SK-N-SH (cell line): ENCODE results near the gene TTLL7. TPM values are rescaled to one million over a fixed set of nuclear protein-coding genes. Genes with fewer than 3 reads are reported as not detected.

Experiments
- CTCF ChIA-PET: fragments of 300-600, 350-600 bp; formaldehyde crosslinking; extraction: SDS; loops from one replicate; lab custom pipeline; 2021; lab: Yijun Ruan, JAX
- POLR2A ChIA-PET: fragments of 350-600 bp; sonication (Branson Sonifier 250); formaldehyde crosslinking; extraction: SDS; loops from one replicate; lab custom pipeline; 2020; ENCODE audit warnings: antibody characterized with exemption, inconsistent platforms; lab: Yijun Ruan, JAX
- DNase-seq: peaks from one replicate; pipeline ENCODE4 v3.0.0; 2012
- H2AFZ ChIP-seq: fragments of 200-600 bp; sonication (generic); 2 replicates; pipeline ENCODE4 v1.8.1; 2016; ENCODE audit warnings: antibody characterized with exemption, mild to moderate bottlenecking, low read depth
- H3F3A ChIP-seq: fragments of 200-600 bp; sonication (generic); replicated peaks from 2 replicates; pipeline ENCODE3; 2016; ENCODE audit warnings: antibody characterized with exemption, mild to moderate bottlenecking; ENCODE audit not compliant: insufficient read depth
- H3K27ac ChIP-seq, 2 experiments: fragments of 200-500 bp in 1 of 2; fragments of 200-600 bp in 1 of 2; sonication (Bioruptor generic) in 1 of 2; sonication (generic), shearing (Covaris generic) in 1 of 2; 2 replicates each; pipeline versions ENCODE4 v1.5.1 to v1.6.1; 2014 to 2016; ENCODE audit warnings: low read depth in 2 of 2, inconsistent platforms in 1 of 2, low read length in 1 of 2, mild to moderate bottlenecking in 1 of 2, mixed read lengths in 1 of 2
- H3K27me3 ChIP-seq: fragments of 200-600 bp; sonication (generic), shearing (Covaris generic); 2 replicates; pipeline ENCODE4 v1.6.1; 2016; ENCODE audit warnings: mixed run types; ENCODE audit not compliant: insufficient read depth
- H3K36me3 ChIP-seq, 2 experiments: fragments of 200-500 bp in 1 of 2; fragments of 200-600 bp in 1 of 2; sonication (Bioruptor generic) in 1 of 2; sonication (generic) in 1 of 2; replicated peaks in 1 of 2; 2 replicates each; pipeline versions ENCODE3 to v1.5.1; 2014 to 2016; ENCODE audit warnings: low read length in 1 of 2, mild to moderate bottlenecking in 1 of 2; ENCODE audit not compliant: insufficient read depth in 2 of 2, control insufficient read depth in 1 of 2
- H3K4me1 ChIP-seq, 2 experiments: fragments of 200-500 bp in 1 of 2; fragments of 200-600 bp in 1 of 2; sonication (Bioruptor generic) in 1 of 2; sonication (generic), shearing (Covaris generic) in 1 of 2; 2 replicates each; pipeline versions ENCODE4 v1.5.1 to v1.6.1; 2014 to 2016; ENCODE audit warnings: low read depth in 1 of 2, low read length in 1 of 2, mixed run types in 1 of 2; ENCODE audit not compliant: insufficient read depth in 2 of 2, control insufficient read depth in 1 of 2
- H3K4me2 ChIP-seq: fragments of 200-600 bp; sonication (generic), shearing (Covaris generic); 2 replicates; pipeline ENCODE4 v1.6.1; 2017; ENCODE audit warnings: mixed run types
- H3K4me3 ChIP-seq, 2 experiments: fragments of 200-500 bp in 1 of 2; fragments of 200-600 bp in 1 of 2; sonication (Bioruptor generic) in 1 of 2; sonication (generic), shearing (Covaris generic) in 1 of 2; 2 replicates each; pipeline versions ENCODE4 v1.5.1 to v1.8.1; 2014 to 2016; ENCODE audit warnings: low read depth in 2 of 2, inconsistent platforms in 1 of 2, low read length in 1 of 2, mild to moderate bottlenecking in 1 of 2, mixed read lengths in 1 of 2, moderate library complexity in 1 of 2
- H3K79me2 ChIP-seq: fragments of 200-600 bp; sonication (generic); 2 replicates; pipeline ENCODE4 v1.8.1; 2017; ENCODE audit warnings: mild to moderate bottlenecking; ENCODE audit not compliant: insufficient read depth
- H3K9ac ChIP-seq: fragments of 200-600 bp; sonication (generic); 2 replicates; pipeline ENCODE4 v1.6.1; 2017; ENCODE audit warnings: mixed run types
- H3K9me2 ChIP-seq: fragments of 200-600 bp; sonication (generic); 2 replicates; pipeline ENCODE4 v1.6.1; 2017; ENCODE audit warnings: mixed run types
- H3K9me3 ChIP-seq: fragments of 200-600 bp; sonication (generic); 2 replicates; pipeline ENCODE4 v1.6.1; 2017; ENCODE audit warnings: mixed run types, mild to moderate bottlenecking, moderate library complexity
- H4K20me1 ChIP-seq: fragments of 200-600 bp; sonication (generic); 2 replicates; pipeline ENCODE4 v1.6.1; 2017; ENCODE audit warnings: mild to moderate bottlenecking, mixed run types; ENCODE audit not compliant: insufficient read depth
- EP300 ChIP-seq, 2 experiments: IDR thresholded peaks; 2 replicates each; pipeline versions ENCODE4 v1.4.0 to v1.6.1; 2012; ENCODE audit warnings: borderline replicate concordance in 1 of 2, low read depth in 1 of 2, low read length in 1 of 2
- GABPA ChIP-seq: IDR thresholded peaks from 2 replicates; pipeline ENCODE4 v1.4.0; 2012; ENCODE audit warnings: low read depth, mild to moderate bottlenecking
- GATA2 ChIP-seq: sonication (generic); formaldehyde crosslinking; IDR thresholded peaks from 2 replicates; pipeline ENCODE4 v1.5.0; 2020; ENCODE audit warnings: mild to moderate bottlenecking, missing genetic modification reagents
- MEF2A ChIP-seq: IDR thresholded peaks from 2 replicates; pipeline ENCODE4 v1.4.0; 2012; ENCODE audit warnings: low read depth, borderline replicate concordance
- MXI1 ChIP-seq: IDR thresholded peaks from 2 replicates; pipeline ENCODE4 v1.6.1; 2012; ENCODE audit warnings: mild to moderate bottlenecking, low read depth, low read length, improper control_type of control experiment
- NFIC ChIP-seq: IDR thresholded peaks from 2 replicates; pipeline ENCODE4 v1.4.0; 2012; ENCODE audit warnings: borderline replicate concordance
- NRF1 ChIP-seq: IDR thresholded peaks from 2 replicates; pipeline ENCODE4 v1.6.1; 2012; ENCODE audit warnings: low read depth, mild to moderate bottlenecking, low read length
- POLR2AphosphoS5 ChIP-seq: IDR thresholded peaks from 2 replicates; pipeline ENCODE4 v1.6.1; 2012; ENCODE audit warnings: low read depth, low read length
- RAD21 ChIP-seq: IDR thresholded peaks from 2 replicates; pipeline ENCODE4 v1.6.1; 2012; ENCODE audit warnings: mild to moderate bottlenecking, low read length
- RFX5 ChIP-seq: IDR thresholded peaks from 2 replicates; pipeline ENCODE4 v1.6.1; 2012; ENCODE audit warnings: mild to moderate bottlenecking, improper control_type of control experiment, low read length
- SIN3A ChIP-seq: IDR thresholded peaks from 2 replicates; pipeline ENCODE4 v1.6.1; 2012; ENCODE audit warnings: low read depth, mild to moderate bottlenecking, low read length, moderate library complexity, borderline replicate concordance
- TCF12 ChIP-seq: IDR thresholded peaks from 2 replicates; pipeline ENCODE4 v1.4.0; 2012
- YY1 ChIP-seq: IDR thresholded peaks from 2 replicates; pipeline ENCODE4 v1.4.0; 2012; ENCODE audit warnings: low read depth, mild to moderate bottlenecking
- WGBS: methylation state at CpG from one replicate; pipeline ENCODE4 v1.1.6; 2017; ENCODE audit warnings: low lambda C conversion rate; 5-methylcytosine and 5-hydroxymethylcytosine counted together
- polyA plus RNA-seq, 3 experiments: library from polyadenylated mRNA; depleted of rRNA; stranded (reverse); fragments of >200 nt; gene quantifications; 2 replicates each; pipeline ENCODE4 v1.2.3, GENCODE V29; 2012
- TF ChIP-seq, protein P1 (sequence below): IDR thresholded peaks from 2 replicates; pipeline ENCODE4 v1.6.1; 2012; ENCODE audit warnings: mild to moderate bottlenecking, low read depth, low read length, moderate library complexity
- TF ChIP-seq, protein P2 (sequence below): fragments of 150-350 bp; IDR thresholded peaks from 2 replicates; pipeline ENCODE4 v1.6.1; 2017; ENCODE audit warnings: antibody characterized with exemption, low read length, low read depth, borderline replicate concordance
- TF ChIP-seq, protein P3 (sequence below): fragments of 200-600 bp; sonication (generic); IDR thresholded peaks from 2 replicates; pipeline ENCODE4 v1.6.1; 2017; ENCODE audit warnings: antibody characterized with exemption, mild to moderate bottlenecking, moderate library complexity

Gene TTLL7
- polyA plus RNA-seq, 1 of the 3 experiments (the other 2 are of a cell fraction) = 7.3 TPM

DNA sequence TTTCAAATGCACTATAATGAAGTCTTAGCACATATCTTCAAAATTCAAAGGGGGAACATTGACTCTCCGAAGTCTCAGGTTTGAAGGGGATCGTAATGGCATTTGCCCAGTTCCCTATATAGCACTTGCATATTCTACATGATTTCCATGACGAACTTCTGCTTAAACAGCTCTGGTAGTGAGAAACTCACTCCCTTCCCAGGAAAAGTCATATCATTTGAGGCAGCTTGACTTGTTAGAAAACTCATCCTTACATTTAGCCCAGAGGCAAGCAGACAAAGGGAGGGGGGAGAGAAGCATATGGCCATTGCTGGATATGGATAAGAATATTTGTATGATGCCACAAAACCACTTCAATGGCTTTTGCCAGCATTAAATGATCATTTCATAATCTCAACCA lies 27.0 kb upstream of the TTLL7 start (continued):
- TF ChIP-seq EP300 (IDR thresholded peaks at IDR 0.05; ENCODE audit: borderline replicate concordance in 1 of 2, low read depth in 1 of 2, low read length in 1 of 2) = no peak
- no peak for TF ChIP-seq MEF2A
- TF ChIP-seq, protein P1, sequence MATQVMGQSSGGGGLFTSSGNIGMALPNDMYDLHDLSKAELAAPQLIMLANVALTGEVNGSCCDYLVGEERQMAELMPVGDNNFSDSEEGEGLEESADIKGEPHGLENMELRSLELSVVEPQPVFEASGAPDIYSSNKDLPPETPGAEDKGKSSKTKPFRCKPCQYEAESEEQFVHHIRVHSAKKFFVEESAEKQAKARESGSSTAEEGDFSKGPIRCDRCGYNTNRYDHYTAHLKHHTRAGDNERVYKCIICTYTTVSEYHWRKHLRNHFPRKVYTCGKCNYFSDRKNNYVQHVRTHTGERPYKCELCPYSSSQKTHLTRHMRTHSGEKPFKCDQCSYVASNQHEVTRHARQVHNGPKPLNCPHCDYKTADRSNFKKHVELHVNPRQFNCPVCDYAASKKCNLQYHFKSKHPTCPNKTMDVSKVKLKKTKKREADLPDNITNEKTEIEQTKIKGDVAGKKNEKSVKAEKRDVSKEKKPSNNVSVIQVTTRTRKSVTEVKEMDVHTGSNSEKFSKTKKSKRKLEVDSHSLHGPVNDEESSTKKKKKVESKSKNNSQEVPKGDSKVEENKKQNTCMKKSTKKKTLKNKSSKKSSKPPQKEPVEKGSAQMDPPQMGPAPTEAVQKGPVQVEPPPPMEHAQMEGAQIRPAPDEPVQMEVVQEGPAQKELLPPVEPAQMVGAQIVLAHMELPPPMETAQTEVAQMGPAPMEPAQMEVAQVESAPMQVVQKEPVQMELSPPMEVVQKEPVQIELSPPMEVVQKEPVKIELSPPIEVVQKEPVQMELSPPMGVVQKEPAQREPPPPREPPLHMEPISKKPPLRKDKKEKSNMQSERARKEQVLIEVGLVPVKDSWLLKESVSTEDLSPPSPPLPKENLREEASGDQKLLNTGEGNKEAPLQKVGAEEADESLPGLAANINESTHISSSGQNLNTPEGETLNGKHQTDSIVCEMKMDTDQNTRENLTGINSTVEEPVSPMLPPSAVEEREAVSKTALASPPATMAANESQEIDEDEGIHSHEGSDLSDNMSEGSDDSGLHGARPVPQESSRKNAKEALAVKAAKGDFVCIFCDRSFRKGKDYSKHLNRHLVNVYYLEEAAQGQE = no peak
- TF ChIP-seq YY1 = no peak
- TF ChIP-seq NRF1 = no peak
- no peak for TF ChIP-seq RFX5
- TF ChIP-seq SIN3A = no peak
- TF ChIP-seq, protein P2, sequence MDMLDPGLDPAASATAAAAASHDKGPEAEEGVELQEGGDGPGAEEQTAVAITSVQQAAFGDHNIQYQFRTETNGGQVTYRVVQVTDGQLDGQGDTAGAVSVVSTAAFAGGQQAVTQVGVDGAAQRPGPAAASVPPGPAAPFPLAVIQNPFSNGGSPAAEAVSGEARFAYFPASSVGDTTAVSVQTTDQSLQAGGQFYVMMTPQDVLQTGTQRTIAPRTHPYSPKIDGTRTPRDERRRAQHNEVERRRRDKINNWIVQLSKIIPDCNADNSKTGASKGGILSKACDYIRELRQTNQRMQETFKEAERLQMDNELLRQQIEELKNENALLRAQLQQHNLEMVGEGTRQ = no peak

DNA sequence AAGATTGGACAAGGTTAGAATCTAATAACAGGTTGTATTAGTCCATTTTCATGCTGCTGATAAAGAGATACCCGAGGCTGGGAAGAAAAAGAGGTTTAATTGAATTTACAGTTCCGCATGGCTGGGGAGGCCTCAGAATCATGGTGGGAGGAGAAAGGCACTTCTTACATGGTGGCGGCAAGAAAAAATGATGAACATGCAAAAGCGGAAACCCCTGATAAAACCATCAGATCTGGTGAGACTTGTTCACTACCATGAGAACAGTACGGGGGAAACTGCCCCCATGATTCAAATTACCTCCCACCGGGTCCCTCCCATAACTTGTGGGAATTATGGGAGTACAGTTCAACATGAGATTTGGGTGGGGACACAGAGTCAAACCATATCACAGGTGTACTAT lies 22.9 kb upstream of the TTLL7 start:
- H3K27me3 ChIP-seq = no peaks in the 10 kb centered on the region
- CTCF ChIA-PET = interaction anchor here (1.1 to 1.4 kb wide), 2 partner anchors 20 to 413 kb away, joined by 3 read pairs; no protein-coding TSS in a partner anchor
- H3K4me2 ChIP-seq = no peak overlapping the region
- no peak overlapping the region for H3K27ac ChIP-seq
- TF ChIP-seq TCF12 = no peak
- TF ChIP-seq NFIC = no peak
- no peak for TF ChIP-seq RAD21
- no peak for TF ChIP-seq EP300 (IDR thresholded peaks at IDR 0.05; ENCODE audit: borderline replicate concordance in 1 of 2, low read depth in 1 of 2, low read length in 1 of 2)
- no peak for TF ChIP-seq MXI1
- TF ChIP-seq POLR2AphosphoS5 = no peak
- TF ChIP-seq, protein P2 = no peak
- TF ChIP-seq, protein P3, sequence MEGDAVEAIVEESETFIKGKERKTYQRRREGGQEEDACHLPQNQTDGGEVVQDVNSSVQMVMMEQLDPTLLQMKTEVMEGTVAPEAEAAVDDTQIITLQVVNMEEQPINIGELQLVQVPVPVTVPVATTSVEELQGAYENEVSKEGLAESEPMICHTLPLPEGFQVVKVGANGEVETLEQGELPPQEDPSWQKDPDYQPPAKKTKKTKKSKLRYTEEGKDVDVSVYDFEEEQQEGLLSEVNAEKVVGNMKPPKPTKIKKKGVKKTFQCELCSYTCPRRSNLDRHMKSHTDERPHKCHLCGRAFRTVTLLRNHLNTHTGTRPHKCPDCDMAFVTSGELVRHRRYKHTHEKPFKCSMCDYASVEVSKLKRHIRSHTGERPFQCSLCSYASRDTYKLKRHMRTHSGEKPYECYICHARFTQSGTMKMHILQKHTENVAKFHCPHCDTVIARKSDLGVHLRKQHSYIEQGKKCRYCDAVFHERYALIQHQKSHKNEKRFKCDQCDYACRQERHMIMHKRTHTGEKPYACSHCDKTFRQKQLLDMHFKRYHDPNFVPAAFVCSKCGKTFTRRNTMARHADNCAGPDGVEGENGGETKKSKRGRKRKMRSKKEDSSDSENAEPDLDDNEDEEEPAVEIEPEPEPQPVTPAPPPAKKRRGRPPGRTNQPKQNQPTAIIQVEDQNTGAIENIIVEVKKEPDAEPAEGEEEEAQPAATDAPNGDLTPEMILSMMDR = no peak
- no peak for TF ChIP-seq GATA2 (CRISPR knock-in tag)
- TF ChIP-seq GABPA = no peak
- no peaks in the 10 kb centered on the region for H4K20me1 ChIP-seq
- no peak overlapping the region for H3K4me3 ChIP-seq
- 63% methylated on average over 6 of the region's 6 CpGs for WGBS
- DNase-seq = no peak
- no peaks in the 10 kb centered on the region; a peak in 1 of 4 replicates for H3K4me1 ChIP-seq
- POLR2A ChIA-PET = no interaction called here
- no peaks in the 10 kb centered on the region for H3K9me3 ChIP-seq
- H3F3A ChIP-seq = no peaks in the 10 kb centered on the region
- no peak overlapping the region for H3K9ac ChIP-seq
- no peak overlapping the region for H2AFZ ChIP-seq
- no peaks in the 10 kb centered on the region for H3K79me2 ChIP-seq
- H3K9me2 ChIP-seq = no peaks in the 10 kb centered on the region
- no peaks in the 10 kb centered on the region for H3K36me3 ChIP-seq
